GM12892 (cell line): Measurements from ENCODE around the gene C1QTNF1.

Experiments used
- DNase-seq: peaks from one replicate; pipeline ENCODE4 v3.0.0; 2011; ENCODE audit not compliant: insufficient read length
- FAIRE-seq: peaks from 2 replicates; lab custom pipeline; 2011; peaks lifted over from hg19 to GRCh38; lab: Jason Lieb, UNC
- POLR2A ChIP-seq: IDR thresholded peaks from 2 replicates; pipeline ENCODE4 v1.6.1; 2011; ENCODE audit warnings: low read depth, low read length, control low read depth
- POLR2AphosphoS5 ChIP-seq: IDR thresholded peaks from 2 replicates; pipeline ENCODE4 v1.6.1; 2011; ENCODE audit warnings: low read depth, low read length, control low read depth
- TAF1 ChIP-seq: IDR thresholded peaks from 2 replicates; pipeline ENCODE4 v1.6.1; 2011; ENCODE audit warnings: low read depth, mild to moderate bottlenecking, control low read depth, low read length, borderline replicate concordance

The C1QTNF1 gene

GRCh38 chr17:79002796-79003593, 21.0 kb upstream of the C1QTNF1 start:
- no peak for DNase-seq
- FAIRE-seq: no peak
- no peak for TF ChIP-seq POLR2A
- no peak for TF ChIP-seq TAF1
- TF ChIP-seq POLR2AphosphoS5: no peak

- DNase-seq (no peak), FAIRE-seq (no peak)
- TF ChIP-seq TAF1 (no peak), POLR2A (no peak), POLR2AphosphoS5 (no peak)
These were observed 20.1 kb upstream of the C1QTNF1 start for GRCh38 chr17:79003661-79004411.

- FAIRE-seq (no peak), DNase-seq (no peak)
- TF ChIP-seq POLR2AphosphoS5 (no peak), POLR2A (no peak), TAF1 (no peak)
These were observed 18.7 kb upstream of the C1QTNF1 start for GRCh38 chr17:79005063-79005861.

GRCh38 chr17:79006046-79006445, 17.9 kb upstream of the C1QTNF1 start:
- TF ChIP-seq TAF1: no peak
- TF ChIP-seq POLR2A: no peak
- no peak for TF ChIP-seq POLR2AphosphoS5
- DNase-seq: no peak
- no peak for FAIRE-seq

GRCh38 chr17:79006794-79007503, 17.0 kb upstream of the C1QTNF1 start:
- FAIRE-seq: no peak
- no peak for TF ChIP-seq POLR2AphosphoS5
- TF ChIP-seq POLR2A: no peak
- TF ChIP-seq TAF1: no peak

GRCh38 chr17:79007504-79008381, 16.2 kb upstream of the C1QTNF1 start:
- FAIRE-seq (no peak), DNase-seq (peak; percentile 2)
- TF ChIP-seq POLR2AphosphoS5 (no peak), POLR2A (no peak), TAF1 (no peak)

More at GRCh38 chr17:79006794-79007503, 17.0 kb upstream of the C1QTNF1 start:
- DNase-seq: no peak

- DNase-seq: peak; percentile 12
- TF ChIP-seq POLR2A (no peak), POLR2AphosphoS5 (no peak), TAF1 (no peak)
- peak; percentile 67 for FAIRE-seq
These were observed 15.1 kb upstream of the C1QTNF1 start for GRCh38 chr17:79008666-79009387.

GRCh38 chr17:79009397-79010303, 14.3 kb upstream of the C1QTNF1 start, which contains the start of gene CANT1:
Gene CANT1 (minus strand): TSS chr17:79009764. CDS start chr17:78997622, 12,142 bp downstream.
- FAIRE-seq (peak; percentile 94), DNase-seq (peak; percentile 98)
- peak; percentile 70; the same call in 1 of the 2 replicates for TF ChIP-seq POLR2A
- peak; percentile 43; the same call in 1 of the 2 replicates for TF ChIP-seq POLR2AphosphoS5
- no peak; the same call in 1 of the 2 replicates for TF ChIP-seq TAF1

- TF ChIP-seq POLR2AphosphoS5 (no peak), POLR2A (no peak), TAF1 (no peak)
- DNase-seq (no peak), FAIRE-seq (no peak)
These were observed 13.7 kb upstream of the C1QTNF1 start for GRCh38 chr17:79010304-79010646.
